ENCODE measurements around the gene SEMA6C.

SEMA6C gene

GRCh38 chr1:151184211-151184610 is 37.8 kb upstream of the SEMA6C start:
- Histone ChIP-seq H3K27me3 (ENCODE audit: low read depth, low read length) (no peaks in the 10 kb centered on the region), H3K36me3 (replicated peaks; ENCODE audit: low read depth, low read length) (peaks cover 47% of the 10 kb centered on the region), H3K79me2 (ENCODE audit: low read length) (peaks cover 28% of the 10 kb centered on the region), H3K9ac (ENCODE audit: low read length) (no peak overlapping the region), H3K4me2 (ENCODE audit: low read length) (no peak overlapping the region), H2AFZ (ENCODE audit: low read depth, low read length) (no peak overlapping the region), H4K20me1 (ENCODE audit: insufficient read depth, low read length) (peaks cover 6% of the 10 kb centered on the region; the same call in 1 of the 2 replicates), H3K4me3 (ENCODE audit: low read length) (no peak overlapping the region), H3K9me3 (ENCODE audit: insufficient read depth, low read length) (no peaks in the 10 kb centered on the region), H3K4me1 (ENCODE audit: low read length) (peaks cover 6% of the 10 kb centered on the region), H3K27ac (ENCODE audit: low read length) (no peak overlapping the region)
- TF ChIP-seq EZH2phosphoT487 (IDR thresholded peaks at IDR 0.05; ENCODE audit: low read depth) (no peak), CTCF (IDR thresholded peaks at IDR 0.05; ENCODE audit: low read depth, low read length) (no peak)

DNA sequence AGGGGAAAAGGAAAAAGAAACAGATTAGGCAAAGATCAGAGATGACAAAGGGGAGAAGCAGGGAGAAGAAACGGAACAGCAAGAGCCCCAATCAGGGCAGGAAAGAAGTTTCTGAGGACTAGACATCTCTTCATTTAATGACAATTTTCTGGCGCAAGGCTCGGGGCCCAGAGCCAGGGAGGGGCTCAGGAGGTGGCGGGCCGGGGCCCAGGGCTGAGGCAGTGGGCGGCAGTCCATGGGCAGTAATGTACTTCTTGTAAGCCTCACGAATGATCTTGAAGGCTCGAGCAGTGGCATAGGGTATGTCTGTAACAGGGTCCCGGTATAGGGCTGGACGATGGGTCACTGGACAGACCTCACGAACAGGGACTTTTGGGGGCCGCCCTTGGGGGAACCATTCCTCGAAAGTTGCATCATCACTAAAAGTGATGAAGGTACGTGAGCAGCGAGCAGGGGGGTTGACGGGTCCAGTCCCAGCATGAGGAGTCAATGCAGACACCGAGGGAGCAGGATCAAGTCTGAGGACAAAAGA is 30.1 kb upstream of the SEMA6C start:
- Histone ChIP-seq H2AFZ (ENCODE audit: low read depth, low read length) (no peak overlapping the region), H3K27ac (ENCODE audit: low read length) (no peak overlapping the region; the same call in 1 of the 2 replicates), H3K9me3 (ENCODE audit: insufficient read depth, low read length) (no peaks in the 10 kb centered on the region), H4K20me1 (ENCODE audit: insufficient read depth, low read length) (peaks cover 3% of the 10 kb centered on the region; the same call in 1 of the 2 replicates), H3K27me3 (ENCODE audit: low read depth, low read length) (no peaks in the 10 kb centered on the region), H3K9ac (ENCODE audit: low read length) (no peak overlapping the region), H3K4me3 (ENCODE audit: low read length) (no peak overlapping the region), H3K79me2 (ENCODE audit: low read length) (no peaks in the 10 kb centered on the region), H3K36me3 (replicated peaks; ENCODE audit: low read depth, low read length) (peaks cover 48% of the 10 kb centered on the region), H3K4me1 (ENCODE audit: low read length) (peaks cover 18% of the 10 kb centered on the region), H3K4me2 (ENCODE audit: low read length) (no peak overlapping the region)
- no peak for TF ChIP-seq CTCF (IDR thresholded peaks at IDR 0.05; ENCODE audit: low read depth, low read length)
- no peak for TF ChIP-seq EZH2phosphoT487 (IDR thresholded peaks at IDR 0.05; ENCODE audit: low read depth)

DNA sequence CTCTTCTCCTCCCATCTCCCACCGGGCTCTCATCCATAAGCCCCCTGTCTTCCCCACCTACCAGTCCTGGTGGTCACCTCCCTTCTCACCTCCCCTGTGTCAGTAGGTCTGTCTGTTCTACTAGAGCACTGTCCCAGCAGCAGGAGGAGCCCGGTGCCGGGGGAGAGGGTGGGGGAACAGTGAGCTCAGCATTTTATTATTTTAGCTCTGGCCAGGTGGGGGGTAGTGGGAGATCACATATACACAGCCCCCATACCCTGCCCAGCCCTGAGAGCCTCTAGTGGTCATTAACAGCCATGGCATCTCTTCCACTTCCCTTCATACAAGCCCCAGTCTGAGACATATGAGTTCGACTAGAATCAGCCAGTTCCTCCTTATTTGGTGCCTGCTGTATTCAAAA is 29.4 kb upstream of the SEMA6C start, which contains the start of gene TMOD4:
TSS of gene TMOD4 (minus strand) at position 119 of the 400 bp plus-strand sequence. CDS start 1,106 bp downstream, outside the sequence.
- H3K27ac ChIP-seq (ENCODE audit: low read length), result peak within 1 kb of the TSS; percentile 44
- H3K36me3 ChIP-seq (replicated peaks; ENCODE audit: low read depth, low read length), result peaks cover 48% of the 10 kb centered on the region
- H2AFZ ChIP-seq (ENCODE audit: low read depth, low read length), result no peak within 1 kb of the TSS
- H4K20me1 ChIP-seq (ENCODE audit: insufficient read depth, low read length), result peaks cover 3% of the 10 kb centered on the region; the same call in 1 of the 2 replicates
- H3K4me3 ChIP-seq (ENCODE audit: low read length), result no peak within 1 kb of the TSS; the same call in 1 of the 2 replicates
- no peaks in the 10 kb centered on the region for H3K27me3 ChIP-seq (ENCODE audit: low read depth, low read length)
- H3K4me1 ChIP-seq (ENCODE audit: low read length), result peaks cover 18% of the 10 kb centered on the region
- TF ChIP-seq CTCF (IDR thresholded peaks at IDR 0.05; ENCODE audit: low read depth, low read length) (peak; percentile 55), EZH2phosphoT487 (IDR thresholded peaks at IDR 0.05; ENCODE audit: low read depth) (no peak)
- H3K4me2 ChIP-seq (ENCODE audit: low read length), result peak within 1 kb of the TSS; percentile 9
- H3K79me2 ChIP-seq (ENCODE audit: low read length), result no peaks in the 10 kb centered on the region
- no peak within 1 kb of the TSS for H3K9ac ChIP-seq (ENCODE audit: low read length)
- no peaks in the 10 kb centered on the region for H3K9me3 ChIP-seq (ENCODE audit: insufficient read depth, low read length)

DNA sequence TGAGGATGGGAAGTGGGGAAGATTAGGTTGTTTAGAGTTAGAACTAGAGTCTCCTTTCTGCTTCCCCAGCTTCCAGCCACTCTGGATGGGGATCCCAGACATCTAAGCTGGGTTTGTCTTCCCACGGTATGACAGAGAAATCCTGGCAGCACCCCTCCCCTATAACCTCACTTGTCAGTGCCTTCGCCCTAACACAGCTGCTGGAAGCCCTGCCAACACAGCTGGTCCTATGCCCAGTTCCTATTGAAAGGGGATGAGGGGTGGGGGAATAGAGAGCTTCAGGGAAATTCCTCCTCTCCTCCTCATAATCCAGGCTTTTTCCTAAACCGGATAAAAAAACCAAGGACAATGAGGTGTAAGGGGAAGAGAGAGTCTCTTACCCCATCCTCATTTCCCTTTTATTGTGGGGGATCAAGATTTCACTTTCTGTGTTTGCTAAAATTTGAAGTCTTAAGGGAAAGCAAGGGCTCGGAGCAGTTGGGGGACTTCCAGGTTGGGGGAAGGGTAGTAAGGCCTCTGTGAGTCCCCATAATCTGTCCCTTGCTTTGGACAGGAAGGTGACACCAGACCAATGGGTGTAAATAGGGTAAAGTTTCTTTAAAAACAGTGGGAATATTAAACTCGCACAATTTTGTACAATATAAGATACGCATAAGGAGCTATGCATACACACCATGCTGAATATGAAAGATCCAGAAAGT is 28.8 kb upstream of the SEMA6C start:
- Histone ChIP-seq H4K20me1 (ENCODE audit: insufficient read depth, low read length) (peaks cover 3% of the 10 kb centered on the region; the same call in 1 of the 2 replicates), H3K79me2 (ENCODE audit: low read length) (no peaks in the 10 kb centered on the region), H3K4me1 (ENCODE audit: low read length) (peaks cover 18% of the 10 kb centered on the region), H3K36me3 (replicated peaks; ENCODE audit: low read depth, low read length) (peaks cover 51% of the 10 kb centered on the region), H2AFZ (ENCODE audit: low read depth, low read length) (no peak overlapping the region), H3K9ac (ENCODE audit: low read length) (no peak overlapping the region), H3K4me2 (ENCODE audit: low read length) (peak overlapping the region; percentile 9), H3K27me3 (ENCODE audit: low read depth, low read length) (no peaks in the 10 kb centered on the region), H3K9me3 (ENCODE audit: insufficient read depth, low read length) (no peaks in the 10 kb centered on the region), H3K4me3 (ENCODE audit: low read length) (no peak overlapping the region; the same call in 1 of the 2 replicates), H3K27ac (ENCODE audit: low read length) (peak overlapping the region; percentile 44)
- TF ChIP-seq CTCF (IDR thresholded peaks at IDR 0.05; ENCODE audit: low read depth, low read length) (no peak), EZH2phosphoT487 (IDR thresholded peaks at IDR 0.05; ENCODE audit: low read depth) (no peak)

All from OCI-LY3 (cell line).